GM10266 (cell line): ENCODE results near the gene SELENOM.

Experiments used
- DNase-seq: peaks from one replicate; pipeline ENCODE4 v3.0.0; 2012; ENCODE audit errors: extremely low spot score
- CTCF ChIP-seq: IDR thresholded peaks from 2 replicates; pipeline ENCODE4 v1.5.1; 2012; ENCODE audit warnings: mild to moderate bottlenecking, low read depth; ENCODE audit not compliant: control insufficient read depth, insufficient read depth; ENCODE audit errors: missing control alignments

The SELENOM gene

GRCh38 chr22:31090217-31091085 lies 16.9 kb downstream of the SELENOM start:
- DNase-seq = no peak
- no peak for TF ChIP-seq CTCF

GRCh38 chr22:31089160-31090100 lies 17.9 kb downstream of the SELENOM start:
- TF ChIP-seq CTCF = peak; percentile 84
- peak; percentile 84 for DNase-seq

GRCh38 chr22:31088233-31088986 lies 19.0 kb downstream of the SELENOM start:
- no peak for TF ChIP-seq CTCF

GRCh38 chr22:31087744-31088215 lies 19.6 kb downstream of the SELENOM start:
- DNase-seq = no peak
- TF ChIP-seq CTCF = no peak

More at GRCh38 chr22:31088233-31088986, 19.0 kb downstream of the SELENOM start:
- no peak for DNase-seq

GRCh38 chr22:31086703-31087330 lies 20.6 kb downstream of the SELENOM start:
- no peak for DNase-seq
- no peak for TF ChIP-seq CTCF

GRCh38 chr22:31085928-31086327 lies 21.4 kb downstream of the SELENOM start:
- TF ChIP-seq CTCF = no peak
- DNase-seq = no peak
